ENCODE measurements around the gene DYNC1LI2.
"Not testable (repeated sequence)": the region's sequence is repeated elsewhere in the genome, so short reads cannot be mapped to it uniquely, and the experiment has no call there.

The DYNC1LI2 gene

GRCh38 chr16:66696669-66697630, 54.5 kb downstream of the DYNC1LI2 start, which contains the start of gene CMTM4:
CMTM4 (minus strand) TSS chr16:66696743; CDS start chr16:66696525, 218 bp downstream.
- peak; percentile 54 for DNase-seq (ENCODE audit: low read depth)

GRCh38 chr16:66695935-66696668, 55.3 kb downstream of the DYNC1LI2 start:
- no peak for DNase-seq (ENCODE audit: low read depth)

GRCh38 chr16:66695471-66695934, 55.9 kb downstream of the DYNC1LI2 start:
- DNase-seq (ENCODE audit: low read depth): no peak

GRCh38 chr16:66693149-66693548, 58.3 kb downstream of the DYNC1LI2 start:
- DNase-seq (ENCODE audit: low read depth): no peak

GRCh38 chr16:66692341-66692740, 59.1 kb downstream of the DYNC1LI2 start:
- DNase-seq (ENCODE audit: low read depth): no peak

GRCh38 chr16:66691234-66691633, 60.2 kb downstream of the DYNC1LI2 start:
- no peak for DNase-seq (ENCODE audit: low read depth)

- DNase-seq (ENCODE audit: low read depth): no peak
Observed at GRCh38 chr16:66690106-66690847, 61.1 kb downstream of the DYNC1LI2 start.

GRCh38 chr16:66689282-66689681, 62.1 kb downstream of the DYNC1LI2 start:
- no peak for DNase-seq (ENCODE audit: low read depth)

GRCh38 chr16:66687906-66688625, 63.3 kb downstream of the DYNC1LI2 start:
- DNase-seq (ENCODE audit: low read depth): no peak

GRCh38 chr16:66685501-66686115, 65.8 kb downstream of the DYNC1LI2 start:
- not testable (repeated sequence) for DNase-seq (ENCODE audit: low read depth)

- no peak for DNase-seq (ENCODE audit: low read depth)
Observed at GRCh38 chr16:66682271-66682670, 69.1 kb downstream of the DYNC1LI2 start.

- DNase-seq (ENCODE audit: low read depth): no peak
Observed at GRCh38 chr16:66681676-66682075, 69.7 kb downstream of the DYNC1LI2 start.

GRCh38 chr16:66678337-66678736, 73.1 kb downstream of the DYNC1LI2 start:
- no peak for DNase-seq (ENCODE audit: low read depth)

GRCh38 chr16:66677836-66678235, 73.6 kb downstream of the DYNC1LI2 start:
- DNase-seq (ENCODE audit: low read depth): no peak

- DNase-seq (ENCODE audit: low read depth): no peak
Observed at GRCh38 chr16:66677179-66677578, 74.2 kb downstream of the DYNC1LI2 start.

- DNase-seq (ENCODE audit: low read depth): no peak
Observed at GRCh38 chr16:66676599-66676998, 74.8 kb downstream of the DYNC1LI2 start.

GRCh38 chr16:66673691-66674090, 77.7 kb downstream of the DYNC1LI2 start:
- DNase-seq (ENCODE audit: low read depth): no peak
